ENCODE data around the gene FCGR3A.
"Not testable (repeated sequence)": the region's sequence is repeated elsewhere in the genome, so short reads cannot be mapped to it uniquely, and the experiment has no call there.

FCGR3A gene

GRCh38 chr1:161549652-161550051 lies at the start of gene FCGR3A:
TSS of gene FCGR3A (minus strand) at chr1:161549818. CDS start at chr1:161549736, 82 bp downstream.
- DNase-seq, result no peak

DNA sequence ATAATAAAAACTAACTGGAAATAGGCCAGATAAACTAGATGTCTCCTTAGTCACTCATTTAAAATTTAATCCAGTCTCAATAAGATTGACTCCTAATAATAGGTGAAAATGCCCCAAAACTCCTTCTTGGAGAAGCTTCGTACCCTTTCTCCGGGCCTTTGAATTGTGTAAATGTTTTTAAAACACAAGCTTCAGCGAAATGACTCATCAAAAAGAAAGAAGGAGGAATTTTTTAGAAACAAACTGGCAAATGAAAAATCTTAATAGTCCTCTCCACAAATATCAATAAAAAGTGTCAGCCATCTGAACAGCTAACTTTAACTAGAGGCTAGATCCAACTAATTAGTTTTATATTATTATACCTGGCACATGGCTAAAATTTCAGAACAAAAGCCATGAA lies 47.5 kb upstream of the FCGR3A start:
- DNase-seq, result not testable (repeated sequence)

- DNase-seq, result not testable (repeated sequence)
Observed at GRCh38 chr1:161595583-161595982, 46.0 kb upstream of the FCGR3A start.

GRCh38 chr1:161595173-161595572 lies 45.6 kb upstream of the FCGR3A start:
- not testable (repeated sequence) for DNase-seq

- DNase-seq, result not testable (repeated sequence)
Observed at GRCh38 chr1:161594269-161594984, 44.8 kb upstream of the FCGR3A start.

DNA sequence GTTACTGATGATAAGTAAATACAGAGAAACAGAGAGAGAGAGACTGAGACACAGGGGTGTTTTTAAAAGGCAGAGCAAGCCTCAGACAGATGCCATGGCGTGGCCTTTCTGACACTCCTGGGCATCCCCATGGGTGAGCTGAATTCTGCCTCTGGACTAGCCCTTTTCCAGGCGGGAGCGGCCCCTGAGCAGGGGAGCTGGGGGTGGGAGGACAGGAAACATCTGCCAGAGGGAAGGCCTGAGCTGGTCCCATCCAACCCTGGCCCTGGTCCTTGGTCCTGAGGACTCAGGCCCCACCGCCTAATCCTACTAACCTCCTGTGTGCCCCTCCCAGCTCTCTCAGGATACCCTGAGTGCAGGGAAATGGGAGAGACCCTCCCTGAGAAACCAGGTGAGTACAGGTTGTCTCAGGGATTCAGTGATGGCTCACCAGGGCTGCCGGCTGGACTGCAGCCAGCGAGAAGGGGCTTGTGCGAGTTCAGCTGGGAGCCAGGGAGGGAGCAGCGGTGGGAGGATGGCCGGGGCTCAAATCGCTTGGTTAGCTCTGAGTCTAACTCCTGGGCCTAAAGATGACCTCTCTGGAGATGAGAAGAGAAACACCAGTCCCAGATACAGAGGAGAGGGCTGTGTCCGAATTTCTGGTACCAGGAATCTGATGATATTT lies 43.6 kb upstream of the FCGR3A start:
- DNase-seq, result not testable (repeated sequence)

DNA sequence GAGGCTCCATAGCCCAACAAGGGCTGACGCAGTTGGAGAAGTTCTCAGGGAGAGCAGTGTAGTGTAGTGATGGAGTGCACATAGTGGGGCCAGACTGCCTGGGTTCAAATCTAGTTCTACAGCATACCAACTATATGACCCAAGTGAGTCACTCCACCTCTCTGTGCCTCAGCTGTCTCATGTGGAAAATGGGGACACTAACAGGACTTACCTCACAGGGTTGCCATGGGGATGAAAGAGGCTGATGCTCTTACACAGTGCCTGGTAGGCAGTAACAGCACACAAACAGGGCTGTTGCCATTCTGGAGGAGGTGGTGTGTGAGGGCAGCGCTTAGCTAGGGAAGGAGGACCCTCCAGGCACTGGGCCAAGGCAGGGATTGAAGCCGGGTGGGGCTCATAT lies 43.0 kb upstream of the FCGR3A start:
- not testable (repeated sequence) for DNase-seq

DNA sequence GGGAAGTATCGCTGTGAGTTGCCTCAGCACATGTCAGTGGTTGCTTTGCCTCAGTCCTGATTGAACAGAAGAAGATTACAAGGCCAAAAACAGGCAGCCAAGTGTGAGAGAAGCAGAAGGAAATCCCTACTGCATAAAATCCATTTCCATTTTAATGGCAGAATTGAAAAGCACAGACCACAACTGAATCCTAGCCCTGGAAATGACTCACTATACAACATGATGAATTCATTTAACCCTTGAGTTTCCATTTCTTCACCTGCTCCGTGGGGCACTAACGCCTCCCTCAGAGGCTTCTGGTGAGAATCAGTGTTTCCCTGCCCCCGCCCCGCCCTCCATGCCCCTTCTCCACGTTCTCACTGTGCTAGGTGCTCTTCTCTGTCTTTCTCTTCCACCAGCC lies 40.3 kb upstream of the FCGR3A start:
- DNase-seq, result not testable (repeated sequence)

- DNase-seq, result not testable (repeated sequence)
Observed at GRCh38 chr1:161589365-161589764, 39.7 kb upstream of the FCGR3A start.

- not testable (repeated sequence) for DNase-seq
Observed at GRCh38 chr1:161588596-161588995, 39.0 kb upstream of the FCGR3A start.

- DNase-seq, result not testable (repeated sequence)
Observed at GRCh38 chr1:161582882-161583281, 33.3 kb upstream of the FCGR3A start.

- DNase-seq, result not testable (repeated sequence)
Observed at GRCh38 chr1:161580879-161581537, 31.4 kb upstream of the FCGR3A start.

GRCh38 chr1:161579856-161580507 lies 30.4 kb upstream of the FCGR3A start:
- DNase-seq, result not testable (repeated sequence)

DNA sequence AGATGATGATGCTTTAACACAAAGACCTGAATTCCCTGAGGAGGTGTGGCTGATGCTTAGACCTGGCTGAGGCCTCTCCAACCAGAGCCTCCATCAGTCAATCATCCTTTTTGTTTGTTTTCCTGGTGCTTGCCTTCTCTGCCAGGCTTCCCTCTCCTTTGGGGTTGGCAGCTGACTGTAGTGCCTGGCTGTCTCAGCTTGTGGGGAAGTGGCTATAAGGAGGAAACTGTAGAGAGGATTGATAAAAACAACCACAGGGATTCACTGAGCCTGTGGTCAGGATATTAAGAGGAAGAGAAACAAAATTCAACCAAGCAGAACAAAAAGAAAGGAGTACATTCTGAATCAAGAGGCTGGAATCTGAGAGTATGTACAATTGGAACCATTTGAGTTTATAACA lies 27.1 kb upstream of the FCGR3A start:
- DNase-seq, result not testable (repeated sequence)

DNA sequence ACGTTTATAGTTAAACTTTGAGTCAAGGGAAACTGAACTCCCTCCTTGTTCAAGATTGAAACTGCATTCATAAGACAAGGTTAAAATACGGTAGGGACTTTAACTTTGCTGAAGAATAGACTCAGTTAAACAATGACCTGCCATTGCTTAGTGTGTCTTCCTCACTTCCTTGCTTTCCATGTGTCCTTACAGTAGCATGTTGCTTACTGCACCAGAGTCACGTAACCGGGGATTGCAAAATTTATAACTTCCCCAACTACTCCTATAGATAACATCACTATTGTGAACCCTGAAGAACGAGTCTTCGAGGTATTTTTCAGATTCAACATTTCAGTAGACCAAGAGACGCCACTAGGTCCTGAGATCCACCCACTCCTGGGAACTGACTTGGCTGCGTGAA lies 22.1 kb upstream of the FCGR3A start:
- DNase-seq, result not testable (repeated sequence)

DNA sequence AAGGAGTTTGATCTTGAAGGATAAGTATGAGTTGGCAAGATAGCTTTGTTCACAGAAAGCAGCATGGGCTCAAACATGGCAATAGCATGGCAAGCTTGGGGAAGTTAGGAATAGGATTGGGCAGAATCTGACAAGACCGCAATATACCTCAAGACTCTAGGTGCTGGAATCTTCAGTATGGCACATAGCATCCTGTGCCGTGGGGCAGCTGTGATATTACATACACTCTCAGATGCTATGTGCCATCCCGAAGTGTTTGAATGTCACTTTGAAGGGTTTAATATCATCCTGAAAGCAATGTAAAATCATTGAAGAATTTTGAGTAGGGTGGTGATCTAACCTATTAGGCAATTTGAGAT lies 17.0 kb upstream of the FCGR3A start:
- DNase-seq, result not testable (repeated sequence)

DNA sequence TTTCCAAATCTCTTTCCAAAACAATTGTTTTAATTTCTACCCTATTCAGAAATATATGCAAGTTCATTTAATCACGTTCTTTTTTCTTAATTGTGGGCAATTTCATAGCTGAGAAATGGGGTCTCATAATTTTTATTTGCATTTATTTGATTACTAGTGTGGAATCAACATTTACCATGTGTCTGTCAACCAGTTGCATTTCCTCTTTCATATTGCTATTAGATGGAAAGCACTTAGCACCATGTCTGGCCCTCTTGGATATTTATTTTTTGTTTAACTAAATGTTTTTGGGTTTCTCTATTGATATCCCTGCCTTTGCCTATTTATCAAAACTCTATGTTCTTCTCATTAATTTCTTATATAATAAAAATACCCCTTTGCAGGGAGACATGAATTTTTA lies 13.9 kb upstream of the FCGR3A start:
- not testable (repeated sequence) for DNase-seq

- DNase-seq, result not testable (repeated sequence)
Observed at GRCh38 chr1:161562441-161562840, 12.8 kb upstream of the FCGR3A start.

- DNase-seq, result not testable (repeated sequence)
Observed at GRCh38 chr1:161560960-161561715, 11.5 kb upstream of the FCGR3A start.

- not testable (repeated sequence) for DNase-seq
Observed at GRCh38 chr1:161557506-161558450, 8.2 kb upstream of the FCGR3A start.

DNA sequence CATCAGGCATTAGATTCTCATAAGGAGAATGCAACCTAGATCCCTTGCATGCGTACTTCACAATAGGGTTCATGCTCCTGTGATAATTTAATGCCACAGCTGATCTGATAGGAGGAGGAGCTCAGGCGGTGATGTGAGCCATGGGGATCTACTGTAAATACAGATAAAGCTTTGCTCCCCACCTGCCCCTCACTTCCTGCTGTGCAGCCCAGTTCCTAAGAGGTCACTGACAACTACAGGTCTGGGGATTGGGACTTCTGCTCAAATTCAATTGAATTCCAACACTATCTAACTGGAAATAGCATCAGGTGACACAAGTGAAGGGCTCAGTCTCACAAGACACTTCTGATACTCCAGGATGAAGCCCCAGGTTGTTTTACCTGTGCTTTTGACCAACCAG lies 7.4 kb upstream of the FCGR3A start:
- not testable (repeated sequence) for DNase-seq

Data from stimulated activated CD4-positive, alpha-beta T cell treated with anti-CD3 and anti-CD28 coated beads, Interleukin-4, amount 100 ng/mL, for 24 hours (primary cell).